Activated CD4-positive, alpha-beta T cell treated with anti-CD3 and anti-CD28 coated beads, Interleukin-2, amount 10 ng/mL, durations not matched to agents 24 days and 14 days (primary cell): ENCODE data around the gene CHD3. TPM values are rescaled to one million over a fixed set of nuclear protein-coding genes. Genes with fewer than 3 reads are reported as not detected.

Experiments used
- DNase-seq: peaks from one replicate; pipeline ENCODE4 v3.0.0; 2022
- H3K27ac Mint-ChIP-seq: one replicate; pipeline ENCODE4 v1.8.0; 2022; ENCODE audit warnings: mild to moderate bottlenecking, mixed read lengths
- H3K27me3 Mint-ChIP-seq: one replicate; pipeline ENCODE4 v1.8.0; 2022; ENCODE audit warnings: mixed read lengths
- H3K36me3 Mint-ChIP-seq: one replicate; pipeline ENCODE4 v1.8.0; 2022; ENCODE audit warnings: low read depth, mild to moderate bottlenecking, mixed read lengths
- H3K4me1 Mint-ChIP-seq: one replicate; pipeline ENCODE4 v1.8.0; 2021; ENCODE audit warnings: mixed read lengths
- H3K4me3 Mint-ChIP-seq: one replicate; pipeline ENCODE4 v1.8.0; 2022; ENCODE audit warnings: mild to moderate bottlenecking, moderate library complexity, mixed read lengths
- H3K9me3 Mint-ChIP-seq: one replicate; pipeline ENCODE4 v1.8.0; 2021; ENCODE audit warnings: mixed read lengths
- intact Hi-C: fragments of 100-400 bp; cut with micrococcal nuclease; formaldehyde crosslinking; loops from one replicate; pipeline ENCODE4 v1.15.1; 2023
- total RNA-seq: library from RNA; stranded (reverse); gene quantifications from 2 replicates; pipeline ENCODE4 v1.2.3, GENCODE V29; 2022

Gene CHD3
- total RNA-seq, 1 donor from 2014 or later: 158 TPM

GRCh38 chr17:7845359-7846062 lies 43.1 kb upstream of the CHD3 start:
- peaks cover 36% of the 10 kb centered on the region for H3K4me1 Mint-ChIP-seq
- peaks cover 2% of the 10 kb centered on the region for H3K27me3 Mint-ChIP-seq
- no peaks in the 10 kb centered on the region for H3K9me3 Mint-ChIP-seq
- peak overlapping the region; percentile 100 for H3K27ac Mint-ChIP-seq
- intact Hi-C loops: loop anchor here (2.0 to 10.0 kb wide), 3 partner anchors 159 to 611 kb away; partner anchors contain the start of genes DVL2, PHF23 and TP53
- DNase-seq: peak; percentile 63
- peak overlapping the region; percentile 99 for H3K4me3 Mint-ChIP-seq
- peaks cover 60% of the 10 kb centered on the region for H3K36me3 Mint-ChIP-seq

- DNase-seq: peak; percentile 65
- Mint-ChIP-seq H3K4me1 (peaks cover 36% of the 10 kb centered on the region), H3K36me3 (peaks cover 63% of the 10 kb centered on the region), H3K4me3 (peak overlapping the region; percentile 99), H3K27ac (peak overlapping the region; percentile 20), H3K9me3 (no peaks in the 10 kb centered on the region), H3K27me3 (peaks cover 2% of the 10 kb centered on the region)
- intact Hi-C loops: loop anchor here (10.0 kb wide), 2 partner anchors 339 to 611 kb away; partner anchors contain the start of genes DVL2 and PHF23
These were observed 42.4 kb upstream of the CHD3 start for GRCh38 chr17:7846063-7846735.

DNA sequence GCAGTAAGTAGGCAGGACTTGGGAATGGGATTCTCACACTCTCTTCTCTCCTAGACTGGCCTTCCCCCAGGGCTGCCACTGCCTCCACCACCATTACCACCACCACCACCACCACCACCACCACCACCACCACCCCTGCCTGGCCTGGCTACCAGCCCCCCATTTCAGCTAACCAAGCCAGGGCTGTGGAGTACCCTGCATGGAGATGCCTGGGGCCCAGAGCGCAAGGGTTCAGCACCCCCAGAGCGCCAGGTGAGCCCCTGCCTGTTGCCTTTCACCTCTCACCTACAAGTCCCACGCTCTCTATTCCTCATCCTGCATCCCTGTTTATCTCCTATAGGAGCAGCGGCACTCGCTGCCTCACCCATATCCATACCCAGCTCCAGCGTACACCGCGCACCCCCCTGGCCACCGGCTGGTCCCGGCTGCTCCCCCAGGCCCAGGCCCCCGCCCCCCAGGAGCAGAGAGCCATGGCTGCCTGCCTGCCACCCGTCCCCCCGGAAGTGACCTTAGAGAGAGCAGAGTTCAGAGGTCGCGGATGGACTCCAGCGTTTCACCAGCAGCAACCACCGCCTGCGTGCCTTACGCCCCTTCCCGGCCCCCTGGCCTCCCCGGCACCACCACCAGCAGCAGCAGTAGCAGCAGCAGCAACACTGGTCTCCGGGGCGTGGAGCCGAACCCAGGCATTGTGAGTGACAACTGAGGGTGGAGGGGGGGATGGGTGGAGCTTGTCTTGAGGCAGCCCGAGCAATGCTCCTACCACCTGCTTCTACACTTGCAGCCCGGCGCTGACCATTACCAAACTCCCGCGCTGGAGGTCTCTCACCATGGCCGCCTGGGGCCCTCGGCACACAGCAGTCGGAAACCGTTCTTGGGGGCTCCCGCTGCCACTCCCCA lies 41.6 kb upstream of the CHD3 start:
- H3K36me3 Mint-ChIP-seq: peaks cover 68% of the 10 kb centered on the region
- H3K4me3 Mint-ChIP-seq: peak overlapping the region; percentile 99
- H3K9me3 Mint-ChIP-seq: no peaks in the 10 kb centered on the region
- intact Hi-C loops: loop anchor here (10.0 kb wide), 2 partner anchors 338 to 612 kb away; partner anchors contain the start of genes DVL2 and PHF23
- no peak for DNase-seq
- peaks cover 40% of the 10 kb centered on the region for H3K4me1 Mint-ChIP-seq
- peak overlapping the region; percentile 37 for H3K27ac Mint-ChIP-seq
- peaks cover 2% of the 10 kb centered on the region for H3K27me3 Mint-ChIP-seq

DNA sequence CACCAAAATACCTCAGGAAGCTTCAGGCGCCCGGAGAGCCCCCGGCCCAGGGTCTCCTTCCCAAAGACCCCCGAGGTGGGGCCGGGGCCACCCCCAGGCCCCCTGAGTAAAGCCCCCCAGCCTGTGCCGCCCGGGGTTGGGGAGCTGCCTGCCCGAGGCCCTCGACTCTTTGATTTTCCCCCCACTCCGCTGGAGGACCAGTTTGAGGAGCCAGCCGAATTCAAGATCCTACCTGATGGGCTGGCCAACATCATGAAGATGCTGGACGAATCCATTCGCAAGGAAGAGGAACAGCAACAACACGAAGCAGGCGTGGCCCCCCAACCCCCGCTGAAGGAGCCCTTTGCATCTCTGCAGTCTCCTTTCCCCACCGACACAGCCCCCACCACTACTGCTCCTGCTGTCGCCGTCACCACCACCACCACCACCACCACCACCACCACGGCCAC lies 40.4 kb upstream of the CHD3 start:
- H3K4me3 Mint-ChIP-seq: peak overlapping the region; percentile 43
- intact Hi-C loops: loop anchor here (10.0 kb wide), 2 partner anchors 337 to 613 kb away; partner anchors contain the start of genes DVL2 and PHF23
- no peaks in the 10 kb centered on the region for H3K27me3 Mint-ChIP-seq
- no peak for DNase-seq
- peaks cover 34% of the 10 kb centered on the region for H3K4me1 Mint-ChIP-seq
- no peak overlapping the region for H3K27ac Mint-ChIP-seq
- no peaks in the 10 kb centered on the region for H3K9me3 Mint-ChIP-seq
- H3K36me3 Mint-ChIP-seq: peaks cover 73% of the 10 kb centered on the region

DNA sequence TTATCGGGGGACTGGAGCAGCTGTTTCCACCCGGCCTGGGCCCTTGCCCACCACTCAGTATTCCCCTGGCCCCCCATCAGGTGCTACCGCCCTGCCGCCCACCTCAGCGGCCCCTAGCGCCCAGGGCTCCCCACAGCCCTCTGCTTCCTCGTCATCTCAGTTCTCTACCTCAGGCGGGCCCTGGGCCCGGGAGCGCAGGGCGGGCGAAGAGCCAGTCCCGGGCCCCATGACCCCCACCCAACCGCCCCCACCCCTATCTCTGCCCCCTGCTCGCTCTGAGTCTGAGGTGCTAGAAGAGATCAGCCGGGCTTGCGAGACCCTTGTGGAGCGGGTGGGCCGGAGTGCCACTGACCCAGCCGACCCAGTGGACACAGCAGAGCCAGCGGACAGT lies 39.9 kb upstream of the CHD3 start:
- Mint-ChIP-seq H3K9me3 (no peaks in the 10 kb centered on the region), H3K4me3 (no peak overlapping the region), H3K36me3 (peaks cover 71% of the 10 kb centered on the region), H3K27me3 (no peaks in the 10 kb centered on the region), H3K4me1 (peaks cover 31% of the 10 kb centered on the region), H3K27ac (no peak overlapping the region)
- DNase-seq: no peak
- intact Hi-C loops: loop anchor here (10.0 kb wide), 2 partner anchors 336 to 614 kb away; partner anchors contain the start of genes DVL2 and PHF23

DNA sequence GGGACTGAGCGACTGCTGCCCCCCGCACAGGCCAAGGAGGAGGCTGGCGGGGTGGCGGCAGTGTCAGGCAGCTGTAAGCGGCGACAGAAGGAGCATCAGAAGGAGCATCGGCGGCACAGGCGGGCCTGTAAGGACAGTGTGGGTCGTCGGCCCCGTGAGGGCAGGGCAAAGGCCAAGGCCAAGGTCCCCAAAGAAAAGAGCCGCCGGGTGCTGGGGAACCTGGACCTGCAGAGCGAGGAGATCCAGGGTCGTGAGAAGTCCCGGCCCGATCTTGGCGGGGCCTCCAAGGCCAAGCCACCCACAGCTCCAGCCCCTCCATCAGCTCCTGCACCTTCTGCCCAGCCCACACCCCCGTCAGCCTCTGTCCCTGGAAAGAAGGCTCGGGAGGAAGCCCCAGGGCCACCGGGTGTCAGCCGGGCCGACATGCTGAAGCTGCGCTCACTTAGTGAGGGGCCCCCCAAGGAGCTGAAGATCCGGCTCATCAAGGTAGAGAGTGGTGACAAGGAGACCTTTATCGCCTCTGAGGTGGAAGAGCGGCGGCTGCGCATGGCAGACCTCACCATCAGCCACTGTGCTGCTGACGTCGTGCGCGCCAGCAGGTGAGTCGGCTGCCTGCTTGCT lies 39.3 kb upstream of the CHD3 start:
- DNase-seq: peak; percentile 56
- peaks cover 32% of the 10 kb centered on the region for H3K4me1 Mint-ChIP-seq
- H3K4me3 Mint-ChIP-seq: peak overlapping the region; percentile 50
- intact Hi-C loops: loop anchor here (10.0 kb wide), 2 partner anchors 336 to 614 kb away; partner anchors contain the start of genes DVL2 and PHF23
- H3K27ac Mint-ChIP-seq: no peak overlapping the region
- peaks cover 71% of the 10 kb centered on the region for H3K36me3 Mint-ChIP-seq
- no peaks in the 10 kb centered on the region for H3K9me3 Mint-ChIP-seq
- H3K27me3 Mint-ChIP-seq: no peaks in the 10 kb centered on the region

DNA sequence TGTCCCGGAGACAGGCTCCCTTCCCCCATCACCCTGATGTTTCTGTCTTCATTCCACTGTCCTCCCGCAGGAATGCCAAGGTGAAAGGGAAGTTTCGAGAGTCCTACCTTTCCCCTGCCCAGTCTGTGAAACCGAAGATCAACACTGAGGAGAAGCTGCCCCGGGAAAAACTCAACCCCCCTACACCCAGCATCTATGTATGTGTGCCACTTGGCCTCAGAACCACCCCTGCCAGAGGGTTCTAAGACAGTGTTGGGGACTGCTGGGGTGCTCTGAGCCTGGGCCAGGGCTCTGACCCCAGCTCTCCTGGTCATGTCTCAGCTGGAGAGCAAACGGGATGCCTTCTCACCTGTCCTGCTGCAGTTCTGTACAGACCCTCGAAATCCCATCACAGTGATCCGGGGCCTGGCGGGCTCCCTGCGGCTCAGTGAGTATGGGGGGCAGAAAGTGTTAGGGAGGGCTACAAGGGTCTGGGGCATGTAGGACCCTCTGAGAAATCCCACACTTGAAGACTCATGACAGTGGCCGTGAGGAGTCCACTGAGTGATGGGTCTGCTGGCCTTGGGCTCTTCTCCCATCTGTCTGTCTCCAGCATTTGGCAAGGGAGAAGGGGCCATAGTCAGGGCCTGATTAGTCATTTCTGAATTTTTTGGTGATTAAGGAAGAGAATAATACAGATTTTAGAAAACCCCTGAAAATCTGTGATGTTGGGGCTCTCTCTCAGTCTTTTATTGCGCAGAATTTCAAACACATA lies 38.7 kb upstream of the CHD3 start:
- intact Hi-C loops: loop anchor here (10.0 kb wide), 3 partner anchors 105 to 615 kb away; partner anchors contain the start of genes DVL2 and PHF23
- peak overlapping the region; percentile 50 for H3K4me3 Mint-ChIP-seq
- peak; percentile 57 for DNase-seq
- H3K27me3 Mint-ChIP-seq: no peaks in the 10 kb centered on the region
- H3K36me3 Mint-ChIP-seq: peaks cover 70% of the 10 kb centered on the region
- no peaks in the 10 kb centered on the region for H3K9me3 Mint-ChIP-seq
- peaks cover 32% of the 10 kb centered on the region for H3K4me1 Mint-ChIP-seq
- H3K27ac Mint-ChIP-seq: no peak overlapping the region

DNA sequence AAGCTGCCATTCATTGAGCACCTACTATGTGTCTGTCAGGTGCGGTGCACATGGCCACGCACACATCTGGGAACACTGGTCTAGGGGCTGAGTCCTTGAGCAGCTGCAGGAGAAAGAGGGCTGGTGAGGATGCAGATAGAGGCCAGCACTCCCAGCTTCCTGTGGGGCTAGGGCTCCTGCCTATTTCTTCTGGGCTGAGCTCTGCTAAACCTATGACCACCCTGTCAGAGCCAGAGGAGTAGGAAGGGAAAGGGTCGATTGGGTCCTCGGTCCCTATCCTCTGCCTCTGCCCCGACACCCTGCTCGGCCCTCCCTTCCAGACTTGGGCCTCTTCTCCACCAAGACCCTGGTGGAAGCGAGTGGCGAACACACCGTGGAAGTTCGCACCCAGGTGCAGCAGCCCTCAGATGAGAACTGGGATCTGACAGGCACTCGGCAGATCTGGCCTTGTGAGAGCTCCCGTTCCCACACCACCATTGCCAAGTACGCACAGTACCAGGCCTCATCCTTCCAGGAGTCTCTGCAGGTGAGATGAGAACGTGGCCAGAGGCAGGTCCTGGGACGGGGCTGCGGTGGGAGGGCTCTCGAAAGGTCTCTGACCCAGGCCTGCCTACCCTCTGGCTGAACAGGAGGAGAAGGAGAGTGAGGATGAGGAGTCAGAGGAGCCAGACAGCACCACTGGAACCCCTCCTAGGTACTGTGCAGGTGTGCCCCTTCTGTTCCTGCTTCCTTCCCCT lies 37.7 kb upstream of the CHD3 start:
- H3K9me3 Mint-ChIP-seq: no peaks in the 10 kb centered on the region
- intact Hi-C loops: loop anchor here (1.0 to 10.0 kb wide), 4 partner anchors 9 to 106 kb away; partner anchors contain the start of gene KDM6B
- H3K4me1 Mint-ChIP-seq: peaks cover 32% of the 10 kb centered on the region
- peak overlapping the region; percentile 56 for H3K27ac Mint-ChIP-seq
- no peaks in the 10 kb centered on the region for H3K27me3 Mint-ChIP-seq
- H3K36me3 Mint-ChIP-seq: peaks cover 71% of the 10 kb centered on the region
- peak overlapping the region; percentile 72 for H3K4me3 Mint-ChIP-seq
- DNase-seq: no peak

DNA sequence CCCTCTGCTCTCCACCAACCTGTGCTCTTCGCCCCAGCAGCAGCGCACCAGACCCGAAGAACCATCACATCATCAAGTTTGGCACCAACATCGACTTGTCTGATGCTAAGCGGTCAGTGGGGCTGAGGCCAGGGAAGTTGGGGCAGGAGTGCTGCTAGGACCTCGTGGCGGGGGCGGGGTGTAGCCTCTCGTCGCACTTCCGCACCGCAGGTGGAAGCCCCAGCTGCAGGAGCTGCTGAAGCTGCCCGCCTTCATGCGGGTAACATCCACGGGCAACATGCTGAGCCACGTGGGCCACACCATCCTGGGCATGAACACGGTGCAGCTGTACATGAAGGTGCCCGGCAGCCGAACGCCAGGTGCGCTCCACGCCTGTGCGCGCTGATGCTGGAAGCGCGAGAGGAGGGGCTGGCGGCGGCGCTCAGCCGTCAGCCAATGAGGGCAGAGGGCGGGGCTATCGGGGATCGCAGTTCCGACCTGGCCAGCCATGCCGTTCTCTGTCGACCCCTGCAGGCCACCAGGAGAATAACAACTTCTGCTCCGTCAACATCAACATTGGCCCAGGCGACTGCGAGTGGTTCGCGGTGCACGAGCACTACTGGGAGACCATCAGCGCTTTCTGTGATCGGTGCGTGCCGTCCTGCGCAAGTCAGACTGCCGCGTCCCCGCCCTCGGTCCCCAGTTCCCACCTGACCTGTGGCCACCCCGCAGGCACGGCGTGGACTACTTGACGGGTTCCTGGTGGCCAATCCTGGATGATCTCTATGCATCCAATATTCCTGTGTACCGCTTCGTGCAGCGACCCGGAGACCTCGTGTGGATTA lies 36.9 kb upstream of the CHD3 start:
- Mint-ChIP-seq H3K4me1 (peaks cover 29% of the 10 kb centered on the region), H3K27ac (peak overlapping the region; percentile 56), H3K4me3 (peak overlapping the region; percentile 72), H3K36me3 (peaks cover 68% of the 10 kb centered on the region), H3K27me3 (no peaks in the 10 kb centered on the region), H3K9me3 (no peaks in the 10 kb centered on the region)
- intact Hi-C loops: loop anchor here (1.0 to 10.0 kb wide), 4 partner anchors 9 to 107 kb away; partner anchors contain the start of gene KDM6B
- DNase-seq: peak; percentile 98

DNA sequence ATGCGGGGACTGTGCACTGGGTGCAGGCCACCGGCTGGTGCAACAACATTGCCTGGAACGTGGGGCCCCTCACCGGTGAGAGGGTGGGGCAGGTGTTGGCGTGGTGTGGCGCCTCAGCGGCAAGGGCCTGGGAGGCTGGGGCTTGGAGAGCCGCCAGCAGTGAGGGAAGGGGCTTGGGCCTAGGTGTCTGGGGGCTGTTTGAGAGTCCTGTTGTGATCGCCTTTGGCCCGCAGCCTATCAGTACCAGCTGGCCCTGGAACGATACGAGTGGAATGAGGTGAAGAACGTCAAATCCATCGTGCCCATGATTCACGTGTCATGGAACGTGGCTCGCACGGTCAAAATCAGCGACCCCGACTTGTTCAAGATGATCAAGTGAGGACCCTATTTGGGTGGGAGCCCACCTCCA lies 36.3 kb upstream of the CHD3 start:
- Mint-ChIP-seq H3K36me3 (peaks cover 63% of the 10 kb centered on the region), H3K27ac (peak overlapping the region; percentile 20), H3K9me3 (no peaks in the 10 kb centered on the region), H3K27me3 (no peaks in the 10 kb centered on the region), H3K4me3 (peak overlapping the region; percentile 72), H3K4me1 (peaks cover 27% of the 10 kb centered on the region)
- DNase-seq: no peak
- intact Hi-C loops: loop anchor here (10.0 kb wide), 1 partner anchor 107 kb away; no protein-coding TSS in a partner anchor
